ENCODE data around the gene CEACAM1.
"Not testable (repeated sequence)": the region's sequence is repeated elsewhere in the genome, so short reads cannot be mapped to it uniquely, and the experiment has no call there.

The CEACAM1 gene

DNA sequence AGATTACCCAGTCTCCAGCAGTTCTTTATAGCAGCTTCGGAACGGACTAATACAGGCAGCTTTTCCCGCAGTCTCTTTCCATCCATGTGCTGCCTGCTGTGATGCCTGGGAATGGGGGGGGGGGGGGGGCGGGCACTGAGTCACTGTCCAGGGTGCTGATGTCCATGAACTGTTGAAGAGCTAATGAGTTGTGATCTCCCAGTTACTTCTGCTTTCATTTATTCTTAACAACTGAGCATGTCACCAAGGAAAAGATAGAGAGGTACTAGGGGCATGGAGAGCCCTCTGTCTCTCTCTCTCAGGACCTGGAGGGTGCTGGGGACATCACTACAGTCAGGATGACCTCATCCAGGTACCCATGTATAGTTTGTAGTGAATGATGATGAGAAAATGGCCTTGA lies 20.3 kb upstream of the CEACAM1 start:
- no peak for DNase-seq

DNA sequence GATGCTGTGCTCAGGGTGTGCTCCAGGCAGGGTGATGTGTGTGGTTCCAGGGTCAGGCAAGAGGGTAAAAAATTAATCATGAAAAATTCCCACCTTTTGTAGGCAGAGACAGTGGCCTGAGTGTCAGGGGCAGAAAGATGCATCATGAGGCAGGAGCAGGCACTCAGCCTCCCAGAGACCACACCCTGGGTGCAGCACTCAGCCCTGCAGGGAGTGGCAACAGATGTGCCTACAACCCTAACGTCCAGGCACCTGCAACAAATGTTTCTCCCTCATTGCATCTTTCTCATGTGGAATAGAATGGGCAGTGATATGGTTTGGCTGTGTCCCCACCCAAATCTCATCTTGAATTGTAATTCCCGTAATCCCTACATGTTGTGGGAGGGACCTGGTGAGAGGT lies 19.6 kb upstream of the CEACAM1 start:
- DNase-seq, result no peak

GRCh38 chr19:42546831-42547500 lies 18.7 kb upstream of the CEACAM1 start:
- no peak for DNase-seq

DNA sequence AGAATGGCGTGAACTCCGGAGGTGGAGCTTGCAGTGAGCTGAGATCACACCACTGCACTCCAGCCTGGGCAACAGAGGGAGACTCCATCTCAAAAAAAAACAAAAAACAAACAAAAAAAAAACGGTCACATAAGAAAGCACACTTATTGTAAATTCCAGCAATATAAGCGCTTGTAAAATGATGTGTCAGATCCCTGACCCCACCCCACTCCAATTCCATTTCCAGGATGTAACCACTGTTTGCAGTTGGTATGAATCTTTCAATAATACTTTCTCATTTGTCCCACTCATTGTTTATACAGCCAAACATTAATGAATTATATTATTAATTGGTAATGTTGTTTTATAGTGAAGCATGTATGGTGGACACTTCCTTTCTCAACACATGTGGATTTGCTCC lies 15.9 kb upstream of the CEACAM1 start:
- DNase-seq, result no peak

- no peak for DNase-seq
These were observed 14.5 kb upstream of the CEACAM1 start for GRCh38 chr19:42542791-42543190.

DNA sequence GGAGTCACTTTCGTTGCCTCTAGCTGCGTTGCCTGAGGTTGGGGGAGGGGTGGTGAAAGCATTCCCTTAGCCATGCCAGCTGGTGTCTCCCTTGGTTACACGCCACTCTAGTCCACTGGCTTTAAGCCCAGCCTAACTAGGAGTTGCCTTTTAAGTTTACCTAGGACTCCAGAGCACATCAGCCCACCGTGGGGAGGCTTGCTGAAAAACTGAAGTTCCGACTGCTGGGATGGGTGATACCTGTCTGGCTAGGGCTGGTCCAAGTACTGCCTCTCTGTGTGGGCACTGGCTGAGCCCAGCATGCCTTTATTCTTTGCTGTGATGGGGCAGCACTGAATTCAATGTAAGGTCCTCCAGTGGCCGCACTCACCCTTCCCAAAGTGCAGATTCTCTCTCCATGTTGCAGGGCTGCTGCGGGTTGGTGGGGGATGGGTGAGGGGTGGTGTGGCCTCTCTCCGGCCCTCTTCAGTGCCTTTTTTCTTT lies 11.8 kb upstream of the CEACAM1 start:
- DNase-seq, result no peak

GRCh38 chr19:42538841-42539709 lies 10.8 kb upstream of the CEACAM1 start:
- no peak for DNase-seq

DNA sequence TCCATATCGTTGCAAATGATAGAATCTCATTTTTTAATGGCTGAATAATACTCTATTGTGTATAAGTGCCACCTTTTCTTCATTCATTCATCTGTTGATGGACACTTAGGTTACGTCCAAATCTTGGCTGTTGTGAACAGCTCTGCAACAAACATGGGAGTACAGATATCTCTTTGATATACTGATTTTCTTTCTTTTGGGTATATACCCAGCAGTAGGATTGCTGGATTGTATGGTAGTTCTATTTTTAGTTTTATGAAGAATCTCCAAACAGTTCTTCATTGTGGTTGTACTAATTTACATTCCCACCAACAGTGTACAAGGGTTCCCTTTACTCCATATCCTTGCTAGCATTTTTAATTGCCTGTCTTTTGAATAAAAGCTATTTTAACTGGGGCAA lies 7.0 kb upstream of the CEACAM1 start:
- not testable (repeated sequence) for DNase-seq

GRCh38 chr19:42534391-42534790 lies 6.1 kb upstream of the CEACAM1 start:
- no peak for DNase-seq

GRCh38 chr19:42532891-42533290 lies 4.6 kb upstream of the CEACAM1 start:
- no peak for DNase-seq

GRCh38 chr19:42531313-42531712 lies 3.0 kb upstream of the CEACAM1 start:
- DNase-seq, result no peak

GRCh38 chr19:42529248-42529764 lies 1.0 kb upstream of the CEACAM1 start:
- DNase-seq, result peak; percentile 10 to 14

DNA sequence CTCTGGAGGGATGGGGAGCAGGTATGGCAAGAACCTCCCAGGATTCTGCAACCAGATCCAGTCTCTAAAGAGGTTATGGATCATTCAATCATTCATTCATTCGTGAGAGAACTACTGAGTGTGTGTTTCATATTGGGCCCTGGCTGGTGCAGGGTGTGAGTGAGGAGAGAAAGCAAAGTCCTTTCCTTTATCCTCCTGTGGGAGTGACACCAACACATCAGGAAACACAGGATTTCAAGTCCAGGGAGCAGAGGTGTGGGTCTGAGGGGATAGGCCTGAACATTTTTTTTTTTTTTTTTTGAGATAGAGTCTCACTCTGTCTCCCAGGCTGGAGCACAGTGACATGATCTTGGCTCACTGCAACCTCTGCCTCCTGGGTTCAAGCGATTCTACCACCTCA lies 3.3 kb downstream of the CEACAM1 start:
- no peak for DNase-seq

GRCh38 chr19:42524250-42524649 lies 4.0 kb downstream of the CEACAM1 start:
- no peak for DNase-seq

GRCh38 chr19:42522262-42522661 lies 6.0 kb downstream of the CEACAM1 start:
- DNase-seq, result not testable (repeated sequence)

GRCh38 chr19:42521346-42522030 lies 6.8 kb downstream of the CEACAM1 start:
- no peak for DNase-seq

DNA sequence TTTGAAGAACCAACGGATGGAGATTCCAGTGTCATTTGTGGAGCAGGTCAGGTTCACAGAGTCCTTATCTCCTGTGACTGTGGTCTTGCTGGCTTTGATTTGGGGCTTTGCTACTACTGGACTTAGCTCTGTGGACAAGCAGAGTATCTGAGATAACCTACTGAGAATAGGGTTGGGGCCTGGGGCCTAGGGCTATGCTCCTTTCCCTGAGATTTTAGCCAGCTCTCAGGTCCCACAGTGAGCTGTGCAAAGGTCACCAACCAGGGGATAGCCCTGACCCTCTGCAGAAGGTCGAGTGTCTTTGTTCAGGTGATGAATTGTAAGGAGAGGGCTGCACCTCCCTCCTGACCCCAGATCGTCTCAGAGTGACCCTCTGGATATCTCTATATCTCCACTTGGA lies 9.2 kb downstream of the CEACAM1 start:
- no peak for DNase-seq

DNA sequence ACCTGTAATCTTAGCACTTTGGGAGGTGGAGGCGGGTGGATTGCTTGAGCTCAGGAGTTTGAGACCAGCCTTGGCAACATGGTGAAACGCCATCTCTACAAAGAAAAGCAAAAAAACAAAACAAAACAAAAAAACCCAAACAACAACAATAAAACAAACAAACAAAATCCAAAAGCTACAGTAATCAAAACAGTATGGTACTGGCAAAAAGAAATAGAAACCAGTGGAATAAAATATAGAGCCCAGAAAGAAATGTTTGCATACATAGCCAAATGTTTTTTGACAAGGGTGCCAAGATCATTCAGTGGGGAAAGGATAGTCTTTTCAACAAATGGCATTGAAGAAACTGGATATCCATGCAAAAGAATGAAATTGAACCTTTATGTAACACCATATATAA lies 11.5 kb downstream of the CEACAM1 start:
- no peak for DNase-seq

DNA sequence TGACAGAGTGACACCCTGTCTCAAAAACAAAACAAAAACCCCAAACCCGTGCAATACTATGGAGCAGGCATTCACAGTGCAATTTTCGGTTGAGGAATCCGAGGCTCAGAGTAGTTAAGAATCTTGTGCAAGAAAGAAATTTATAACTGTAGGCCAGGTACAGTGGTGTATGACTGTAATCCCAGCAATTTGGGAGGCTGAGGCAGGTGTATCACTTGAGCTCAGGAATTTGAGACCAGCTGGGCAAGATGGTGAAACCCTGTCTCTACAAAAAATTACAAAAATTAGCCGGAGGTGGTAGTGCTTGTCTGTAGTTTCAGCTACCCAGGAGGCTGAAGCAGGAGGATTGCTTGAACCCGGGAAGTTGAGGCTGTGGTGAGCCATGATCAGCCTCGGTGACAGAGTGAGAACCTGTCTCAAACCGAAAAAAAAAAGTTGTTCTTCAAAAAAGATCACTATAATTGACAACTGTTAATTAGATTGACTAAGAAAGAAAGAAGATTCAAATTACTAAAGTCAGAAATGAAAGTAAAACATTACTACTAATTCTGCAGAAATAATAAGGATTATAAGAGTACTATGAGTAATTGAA lies 12.9 kb downstream of the CEACAM1 start:
- DNase-seq, result no peak

GRCh38 chr19:42514449-42514848 lies 13.8 kb downstream of the CEACAM1 start:
- no peak for DNase-seq

GRCh38 chr19:42512743-42513304 lies 15.5 kb downstream of the CEACAM1 start:
- DNase-seq, result no peak

GRCh38 chr19:42512130-42512636 lies 16.1 kb downstream of the CEACAM1 start:
- no peak for DNase-seq
